Measurements from ENCODE around the gene PAK4. TPM values are rescaled to one million over a fixed set of nuclear protein-coding genes. Genes with fewer than 3 reads are reported as not detected.

Gene PAK4
- total and polyA plus RNA-seq, 10 of the 15 experiments (the other 5 are each of a cell fraction or from before 2014, with no cell fraction given) = 0.08 to 19.3 (median 5.9) TPM

DNA sequence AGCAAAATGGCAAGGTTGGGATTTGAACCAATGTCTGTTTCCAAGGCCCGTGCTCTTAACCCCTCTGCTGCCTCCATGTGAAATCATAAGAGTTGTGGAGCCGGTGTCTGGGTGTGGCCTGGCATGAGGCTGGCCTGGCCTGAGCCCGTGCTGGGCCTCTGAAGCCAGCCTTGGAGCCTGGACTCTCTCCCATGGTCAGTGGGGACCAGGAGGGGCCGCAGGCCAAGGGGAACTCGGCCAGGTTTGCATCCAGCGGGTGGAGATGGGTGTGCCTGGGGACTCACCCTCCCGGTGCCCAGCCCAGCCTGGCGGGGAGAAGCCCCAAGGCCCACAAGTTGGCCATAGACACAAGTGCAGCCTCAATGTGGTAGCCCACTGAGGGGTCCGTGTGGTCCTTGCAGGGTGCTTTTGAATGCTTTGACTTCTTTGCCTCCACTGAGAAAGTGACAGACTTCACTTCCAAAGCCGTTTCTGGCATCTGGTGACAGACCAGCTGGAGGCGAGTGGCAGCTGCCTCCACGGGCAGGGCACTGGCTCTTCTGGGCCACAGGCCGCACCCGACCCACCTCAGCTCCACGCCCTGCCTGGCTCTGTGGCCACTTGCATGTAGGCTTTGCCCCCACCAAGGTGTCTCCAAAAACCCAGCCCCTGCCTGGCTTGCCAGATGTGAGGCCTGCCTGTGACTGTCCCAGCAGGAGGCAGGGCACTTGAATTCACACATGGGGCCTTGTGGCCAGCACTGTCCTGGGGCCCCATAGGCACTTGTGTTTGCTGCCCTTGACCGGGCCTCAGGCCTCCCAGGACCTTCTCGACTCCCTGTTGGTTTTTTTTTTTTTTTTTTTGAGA lies 45.0 kb downstream of the PAK4 start:
- no peaks in the 10 kb centered on the region for H3K79me2 ChIP-seq (ENCODE audit: control insufficient read depth, insufficient read depth, low read length)
- in situ Hi-C loops (cut with MboI) = no loop called here
- FAIRE-seq (no peak), DNase-seq (ENCODE audit: low read depth, low spot score) (no peak), ATAC-seq (no peak)
- no peak overlapping the region for H3K9ac ChIP-seq (ENCODE audit: control insufficient read depth, insufficient read depth, low read length)
- no peak overlapping the region for H3K4me3 ChIP-seq
- H4K20me1 ChIP-seq (ENCODE audit: control insufficient read depth, insufficient read depth) = no peaks in the 10 kb centered on the region
- POLR2A ChIA-PET = no interaction called here
- no peak overlapping the region for H2AFZ ChIP-seq (ENCODE audit: control insufficient read depth, low read depth, low read length)
- RAD21 ChIA-PET (ENCODE audit: unreplicated experiment) = no interaction called here
- H3K4me2 ChIP-seq (ENCODE audit: control insufficient read depth, insufficient read depth) = no peak overlapping the region
- H3K27ac ChIP-seq (ENCODE audit: control insufficient read depth, insufficient read depth) = no peak overlapping the region
- CTCF ChIA-PET = no interaction called here
- peaks cover 0 to 21% of the 10 kb centered on the region in 2 experiments; a peak in 2 of 4 replicates for H3K36me3 ChIP-seq (ENCODE audit: control insufficient read depth in 2 of 2, insufficient read depth in 2 of 2, low read length in 1 of 2)
- no TSS peak for BruUV-seq (replicated peaks)
- no peak for TF ChIP-seq POU2F2 (IDR thresholded peaks at IDR 0.05; ENCODE audit: borderline replicate concordance, low read depth, low read length)
- TF ChIP-seq MYC (IDR thresholded peaks at IDR 0.05; ENCODE audit: insufficient read depth, insufficient read length, insufficient replicate concordance, low read length, severe bottlenecking) = no peak
- TF ChIP-seq SIX5 (IDR thresholded peaks at IDR 0.05; ENCODE audit: low read depth, low read length, severe bottlenecking) = no peak
- no peak for TF ChIP-seq BMI1 (IDR thresholded peaks at IDR 0.05; ENCODE audit: borderline replicate concordance)
- no peak for TF ChIP-seq EZH2 (IDR thresholded peaks at IDR 0.05; ENCODE audit: borderline replicate concordance, control insufficient read depth, low read depth, low read length)
- no peak for TF ChIP-seq ATF7 (IDR thresholded peaks at IDR 0.05; ENCODE audit: low read depth)
- no peak for TF ChIP-seq POLR2AphosphoS5 (IDR thresholded peaks at IDR 0.05; ENCODE audit: low read length)
- 75% methylated on average over 17 of the region's 17 CpGs for WGBS (ENCODE audit: insufficient coverage, insufficient replicate concordance, low lambda C conversion rate, missing lambda C conversion rate)
- SMC1A ChIA-PET (ENCODE audit: uncharacterized antibody, unreplicated experiment) = no interaction called here
- intact Hi-C loops (cut with micrococcal nuclease; ENCODE audit: unreplicated experiment) = no loop called here
- H3K4me1 ChIP-seq (ENCODE audit: control insufficient read depth, insufficient read depth, low read length) = no peaks in the 10 kb centered on the region
- H3K9me3 ChIP-seq (replicated peaks; ENCODE audit: control insufficient read depth, insufficient read depth, low read length) = no peaks in the 10 kb centered on the region
- no peaks in the 10 kb centered on the region for H3K27me3 ChIP-seq (replicated peaks in 1 of 2; ENCODE audit: control insufficient read depth in 2 of 2, insufficient read depth in 2 of 2, low read length in 1 of 2)
